ENCODE results near the gene ATP13A3. TPM values are rescaled to one million over a fixed set of nuclear protein-coding genes. Genes with fewer than 3 reads are reported as not detected.

ATP13A3 gene
- total and polyA plus RNA-seq, 9 of the 15 experiments (the other 6 are each of a cell fraction or from before 2014, with no cell fraction given): 16.6 to 135 (median 86.6) TPM

- peaks cover 0 to 11% of the 10 kb centered on the region in 2 experiments; a peak in 4 of 5 replicates for H3K4me1 ChIP-seq (replicated peaks in 1 of 2; ENCODE audit: control insufficient read depth in 2 of 2, insufficient read depth in 2 of 2, low read length in 2 of 2)
- no peaks in the 10 kb centered on the region for H3K9me1 ChIP-seq (ENCODE audit: control insufficient read depth, insufficient read depth, low read length)
- ChIA-PET POLR2A (no interaction called here), CTCF (ENCODE audit: low intra/inter-chr PET ratio) (interaction anchor here (0.7 kb wide), 1 partner anchor 1700 kb away, joined by 3 read pairs; no protein-coding TSS in a partner anchor)
- no peak for FAIRE-seq
- H3K9ac ChIP-seq (ENCODE audit: insufficient read depth in 1 of 2, low read depth in 2 of 2, low read length in 2 of 2): no peak overlapping the region
- no peak for DNase-seq (ENCODE audit: extremely low read depth in 1 of 4, low spot score in 3 of 4)
- no peaks in the 10 kb centered on the region for H3K27me3 ChIP-seq (ENCODE audit: control insufficient read depth in 2 of 2, insufficient read depth in 2 of 2, low read length in 2 of 2)
- WGBS (ENCODE audit: insufficient coverage, low coverage, missing lambda C conversion rate): 37% methylated on average over 2 of the region's 2 CpGs
- TF ChIP-seq, protein P1, sequence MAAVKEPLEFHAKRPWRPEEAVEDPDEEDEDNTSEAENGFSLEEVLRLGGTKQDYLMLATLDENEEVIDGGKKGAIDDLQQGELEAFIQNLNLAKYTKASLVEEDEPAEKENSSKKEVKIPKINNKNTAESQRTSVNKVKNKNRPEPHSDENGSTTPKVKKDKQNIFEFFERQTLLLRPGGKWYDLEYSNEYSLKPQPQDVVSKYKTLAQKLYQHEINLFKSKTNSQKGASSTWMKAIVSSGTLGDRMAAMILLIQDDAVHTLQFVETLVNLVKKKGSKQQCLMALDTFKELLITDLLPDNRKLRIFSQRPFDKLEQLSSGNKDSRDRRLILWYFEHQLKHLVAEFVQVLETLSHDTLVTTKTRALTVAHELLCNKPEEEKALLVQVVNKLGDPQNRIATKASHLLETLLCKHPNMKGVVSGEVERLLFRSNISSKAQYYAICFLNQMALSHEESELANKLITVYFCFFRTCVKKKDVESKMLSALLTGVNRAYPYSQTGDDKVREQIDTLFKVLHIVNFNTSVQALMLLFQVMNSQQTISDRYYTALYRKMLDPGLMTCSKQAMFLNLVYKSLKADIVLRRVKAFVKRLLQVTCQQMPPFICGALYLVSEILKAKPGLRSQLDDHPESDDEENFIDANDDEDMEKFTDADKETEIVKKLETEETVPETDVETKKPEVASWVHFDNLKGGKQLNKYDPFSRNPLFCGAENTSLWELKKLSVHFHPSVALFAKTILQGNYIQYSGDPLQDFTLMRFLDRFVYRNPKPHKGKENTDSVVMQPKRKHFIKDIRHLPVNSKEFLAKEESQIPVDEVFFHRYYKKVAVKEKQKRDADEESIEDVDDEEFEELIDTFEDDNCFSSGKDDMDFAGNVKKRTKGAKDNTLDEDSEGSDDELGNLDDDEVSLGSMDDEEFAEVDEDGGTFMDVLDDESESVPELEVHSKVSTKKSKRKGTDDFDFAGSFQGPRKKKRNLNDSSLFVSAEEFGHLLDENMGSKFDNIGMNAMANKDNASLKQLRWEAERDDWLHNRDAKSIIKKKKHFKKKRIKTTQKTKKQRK (IDR thresholded peaks at IDR 0.05; ENCODE audit: borderline replicate concordance, low read depth, low read length): no peak
- TF ChIP-seq CREB1 (IDR thresholded peaks at IDR 0.05) (no peak), CREB1 (CRISPR knock-in tag; IDR thresholded peaks at IDR 0.05) (no peak), ZNF586 (CRISPR knock-in tag; conservative IDR thresholded peaks at IDR 0.05) (no peak), KDM4B (IDR thresholded peaks at IDR 0.05; ENCODE audit: borderline replicate concordance in 2 of 2, low read depth in 1 of 2) (no peak), NFE2 (IDR thresholded peaks at IDR 0.05; ENCODE audit: low read depth) (no peak), SMARCC2 (IDR thresholded peaks at IDR 0.05; ENCODE audit: low read depth) (no peak), PHB (CRISPR knock-in tag; IDR thresholded peaks at IDR 0.05) (no peak), PHF21A (IDR thresholded peaks at IDR 0.05; ENCODE audit: borderline replicate concordance, low read depth) (no peak)
- H3K9me3 ChIP-seq (replicated peaks; ENCODE audit: control insufficient read depth, insufficient read depth, low read depth, low read length): no peaks in the 10 kb centered on the region
- no peaks in the 10 kb centered on the region for H4K20me1 ChIP-seq (replicated peaks; ENCODE audit: control insufficient read depth, insufficient read depth, low read length)
- H3K27ac ChIP-seq (ENCODE audit: extremely low read depth, low read depth, low read length): no peak overlapping the region
- H2AFZ ChIP-seq (ENCODE audit: low read depth, low read length): no peak overlapping the region; the same call in 1 of the 2 replicates
- no peaks in the 10 kb centered on the region for H3K36me3 ChIP-seq (ENCODE audit: control insufficient read depth, insufficient read depth, low read length)
- H3K4me2 ChIP-seq (ENCODE audit: insufficient read depth, low read length): no peak overlapping the region
- no peak overlapping the region for H3K4me3 ChIP-seq
- H3K79me2 ChIP-seq (ENCODE audit: control insufficient read depth, insufficient read depth, low read length): no peaks in the 10 kb centered on the region
- ATAC-seq: no peak
- in situ Hi-C loops (cut with MboI) (no loop called here), intact Hi-C loops (cut with micrococcal nuclease) (no loop called here)
- no TSS peak for BruUV-seq (replicated peaks)
Measured at GRCh38 chr3:194518652-194519051, 31.9 kb upstream of the ATP13A3 start.
